Peyer's patch (tissue), 4 donors: Measurements from ENCODE around the gene CD200R1L.

ENCODE experiments used
- CTCF ChIP-seq, 6 experiments: fragments of 450-650 bp in 4 of 6; fragments of 200-600 bp in 2 of 6; sonication (generic) in 1 of 6; IDR thresholded peaks; one replicate each; pipeline ENCODE4 v1.5.1; 2017 to 2019; ENCODE audit warnings: antibody characterized with exemption in 6 of 6, mild to moderate bottlenecking in 3 of 6, moderate library complexity in 1 of 6
- POLR2A ChIP-seq, 2 donors: fragments of 450-650 bp; IDR thresholded peaks; one replicate each; pipeline ENCODE4 v1.5.1; 2017; ENCODE audit warnings: antibody characterized with exemption in 2 of 2, mild to moderate bottlenecking in 2 of 2, moderate library complexity in 2 of 2

- TF ChIP-seq CTCF (IDR thresholded peaks at IDR 0.05) (no peak), POLR2A (IDR thresholded peaks at IDR 0.05) (no peak)
Measured at GRCh38 chr3:112888381-112889085, 41.9 kb upstream of the CD200R1L start.
